Stimulated activated CD4-positive, alpha-beta T cell treated with anti-CD3 and anti-CD28 coated beads, Interleukin-2, amount 100 ng/mL, for 48 hours (primary cell): ENCODE results near the gene UMAD1.

Experiments
- DNase-seq, 2 donors: peaks; one replicate each; pipeline ENCODE4 v3.0.0-alpha.2; 2020

Gene UMAD1

GRCh38 chr7:7640221-7641128 lies at the start of gene UMAD1:
Gene UMAD1, plus strand, starts transcription at chr7:7640752. Its CDS starts 32,620 bp downstream, at chr7:7673372.
- peak; percentile 86 to 91 for DNase-seq

GRCh38 chr7:7595451-7595850 lies 45.1 kb upstream of the UMAD1 start:
- DNase-seq = no peak

- DNase-seq = no peak
These were observed 44.4 kb upstream of the UMAD1 start for GRCh38 chr7:7596176-7596575.

DNA sequence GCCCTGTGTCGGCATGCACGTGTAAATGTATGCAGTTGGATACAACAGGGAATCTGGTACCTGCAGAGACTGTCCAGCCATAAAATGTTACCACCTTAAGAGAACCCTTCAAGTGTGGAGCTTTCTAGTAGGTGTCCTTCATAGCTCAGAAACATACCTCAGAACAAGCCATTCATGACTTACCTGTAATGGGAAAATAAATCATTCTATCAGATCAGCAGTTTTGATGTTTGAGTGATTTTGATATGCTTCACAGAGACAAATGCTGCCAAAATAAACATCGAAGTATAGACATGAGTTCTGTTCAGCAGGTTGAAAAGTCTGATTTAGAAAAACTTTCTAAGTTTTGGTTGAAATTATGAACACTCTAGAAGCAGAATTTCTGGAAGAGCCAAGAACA lies 33.5 kb upstream of the UMAD1 start:
- no peak for DNase-seq

DNA sequence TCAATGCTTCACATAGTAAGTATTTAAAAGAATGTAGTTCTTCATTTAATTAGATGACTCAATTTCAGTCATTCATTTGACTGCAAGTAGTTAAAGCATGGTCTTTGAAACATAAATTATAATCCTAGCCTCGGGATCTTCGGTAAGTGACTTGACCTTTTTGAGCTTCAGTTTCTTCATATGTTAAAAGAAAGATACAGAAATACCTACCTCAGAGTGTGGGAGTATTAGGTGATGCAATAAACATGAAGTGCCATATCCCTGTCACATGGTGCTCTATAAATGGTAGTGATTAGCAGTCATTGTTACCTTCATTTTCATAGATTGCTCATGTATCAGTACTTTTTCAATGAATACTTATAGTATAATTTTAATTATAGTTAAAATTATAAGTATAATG lies 31.2 kb upstream of the UMAD1 start:
- DNase-seq = no peak

DNA sequence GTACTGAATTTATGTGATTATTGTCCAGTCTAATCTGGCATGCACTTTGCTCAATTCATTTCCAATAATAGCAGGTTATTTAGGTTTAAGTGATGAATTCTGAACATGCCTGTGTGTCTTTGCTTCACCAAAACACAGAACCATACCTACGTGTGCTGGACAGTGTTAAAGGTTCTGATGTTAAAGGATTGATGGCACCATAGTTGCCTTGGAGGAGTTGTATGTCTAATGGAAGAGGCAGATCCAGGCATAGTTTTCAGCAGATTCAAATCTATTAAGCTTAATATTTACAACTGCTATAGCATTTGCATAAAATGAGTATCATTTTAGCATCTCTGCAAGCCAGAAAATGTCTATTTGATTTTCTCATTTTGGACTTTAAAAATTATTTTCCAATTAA lies 28.0 kb upstream of the UMAD1 start:
- DNase-seq = no peak

- no peak for DNase-seq
These were observed 27.3 kb upstream of the UMAD1 start for GRCh38 chr7:7613210-7613609.

DNA sequence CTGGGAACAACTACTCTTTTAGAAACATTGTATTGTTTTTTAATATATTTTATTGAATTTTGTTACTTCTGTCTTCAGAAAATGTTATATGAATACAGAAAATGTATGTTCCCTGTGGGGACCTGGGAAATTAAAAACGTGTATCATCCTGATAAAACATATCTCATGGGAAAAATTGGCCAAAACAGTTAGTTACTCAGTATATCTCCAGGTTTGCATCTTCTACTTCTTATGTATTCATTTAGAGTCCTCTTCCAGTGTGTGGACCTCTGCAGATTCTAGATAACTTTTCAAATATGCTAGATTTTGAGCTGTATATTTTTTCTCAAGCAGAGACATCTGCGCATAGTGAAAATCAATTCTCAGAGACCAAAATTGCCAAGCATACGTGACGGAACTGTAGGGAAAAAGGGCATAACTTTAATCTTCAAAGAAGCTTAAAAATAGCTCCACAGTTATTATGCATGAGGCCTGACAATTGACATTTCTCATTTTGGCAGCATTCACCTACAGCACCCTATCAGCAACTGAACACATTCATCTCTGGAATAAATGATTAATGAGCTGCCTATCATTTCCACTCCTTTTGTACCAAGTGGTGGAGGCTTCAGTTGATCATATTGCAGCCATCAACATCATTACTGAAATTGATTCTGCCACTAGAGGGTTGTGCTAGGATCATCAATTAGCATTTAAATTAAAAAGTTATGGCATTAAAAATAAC lies 26.4 kb upstream of the UMAD1 start:
- no peak for DNase-seq

DNA sequence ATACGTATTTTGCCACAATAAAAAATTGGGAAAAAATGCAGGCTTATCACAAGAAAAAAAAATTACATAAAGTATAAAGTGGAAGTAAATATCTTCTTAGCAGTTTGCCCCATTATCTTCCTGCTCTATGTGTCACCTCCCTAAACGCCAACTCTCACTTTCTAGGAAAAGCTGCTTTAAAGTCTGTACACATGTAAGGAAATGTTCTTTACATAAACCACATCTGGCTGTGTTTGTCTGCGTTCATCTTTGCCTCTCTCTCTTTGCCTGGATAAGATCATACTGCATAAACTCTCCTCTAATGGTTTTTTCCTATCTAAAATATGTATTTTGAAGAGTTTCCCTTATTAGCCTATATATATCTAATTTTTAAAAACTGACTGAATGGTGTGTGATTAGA lies 23.0 kb upstream of the UMAD1 start:
- DNase-seq = no peak

- DNase-seq = no peak
These were observed 22.1 kb upstream of the UMAD1 start for GRCh38 chr7:7618410-7618809.

- DNase-seq = no peak
These were observed 20.3 kb upstream of the UMAD1 start for GRCh38 chr7:7620236-7620635.

GRCh38 chr7:7620644-7621210 lies 19.8 kb upstream of the UMAD1 start:
- DNase-seq = no peak

- no peak for DNase-seq
These were observed 12.1 kb upstream of the UMAD1 start for GRCh38 chr7:7628476-7628875.

GRCh38 chr7:7630626-7631329 lies 9.8 kb upstream of the UMAD1 start:
- DNase-seq = no peak

GRCh38 chr7:7639421-7639820 lies 1.1 kb upstream of the UMAD1 start:
- peak in 1 of 2 donors; percentile 0 for DNase-seq

DNA sequence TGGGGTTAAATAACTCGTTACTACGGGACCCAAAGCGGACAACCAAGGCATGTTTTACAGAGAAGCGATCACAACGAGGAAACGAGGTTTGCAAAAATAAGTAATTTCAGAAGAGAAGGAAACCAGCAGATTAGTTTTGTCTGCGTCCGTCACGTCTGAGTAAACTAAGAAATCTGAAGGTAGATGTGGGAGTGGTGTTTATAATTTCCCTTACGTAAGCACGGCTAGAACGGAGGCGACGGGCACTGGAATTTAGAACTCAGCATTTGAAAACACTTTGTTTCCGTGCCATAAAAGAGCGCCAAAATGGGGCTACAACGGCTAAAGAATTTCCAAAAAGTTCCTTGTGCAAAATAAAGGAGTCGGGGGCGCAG lies 718 bp upstream of the UMAD1 start:
- peak in 1 of 2 donors; percentile 23 for DNase-seq

DNA sequence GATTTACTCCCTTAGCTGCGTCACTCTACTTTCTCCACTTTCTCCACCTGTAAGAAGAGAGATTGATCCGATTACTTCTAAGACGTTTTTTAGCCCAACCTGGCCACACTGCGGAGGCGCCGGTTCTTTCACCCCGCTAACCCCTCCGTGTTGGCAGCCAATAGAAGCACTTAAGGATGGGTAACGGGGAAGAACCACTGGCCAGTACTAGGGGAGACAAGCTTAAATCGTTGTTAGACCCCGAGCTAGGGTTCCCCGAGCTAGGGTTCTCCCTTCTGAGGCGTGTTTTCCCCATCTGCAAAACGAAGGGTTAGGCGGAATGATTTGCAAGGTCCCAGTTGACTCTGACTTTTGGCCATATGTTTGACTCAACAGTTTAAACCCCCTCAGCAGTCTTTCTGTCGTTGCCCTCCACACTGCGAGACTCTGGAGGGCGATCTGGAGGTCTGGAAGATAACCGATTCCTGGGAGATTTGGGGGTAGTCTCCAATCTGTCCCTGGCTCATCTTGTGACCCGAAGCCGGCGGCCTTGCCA lies 644 bp downstream of the UMAD1 start:
- peak in 1 of 2 donors; percentile 8 for DNase-seq

GRCh38 chr7:7642081-7642480 lies 1.5 kb downstream of the UMAD1 start:
- no peak for DNase-seq

- DNase-seq = no peak
These were observed 7.0 kb downstream of the UMAD1 start for GRCh38 chr7:7647495-7648036.

GRCh38 chr7:7650682-7651206 lies 10.2 kb downstream of the UMAD1 start:
- DNase-seq = no peak

DNA sequence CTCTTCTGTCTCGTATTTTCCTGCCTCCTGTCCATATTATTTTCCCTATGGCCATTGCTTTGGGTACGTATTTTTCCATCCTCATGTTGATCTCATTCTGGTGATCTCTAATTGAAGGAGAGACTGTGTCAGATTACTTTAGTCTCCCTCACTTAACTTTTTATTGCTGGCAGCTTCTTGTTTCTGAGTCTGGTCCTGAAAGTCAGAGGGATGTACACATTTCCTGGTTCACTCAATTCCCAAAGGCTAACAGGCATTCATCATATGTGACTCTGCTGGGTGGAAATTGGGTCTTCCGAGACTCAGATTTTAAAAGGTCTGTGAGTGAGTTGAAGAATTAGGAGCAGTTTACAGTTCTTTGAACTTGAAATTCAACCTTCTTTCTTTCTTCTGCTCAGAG lies 10.9 kb downstream of the UMAD1 start:
- DNase-seq = no peak

- no peak for DNase-seq
These were observed 12.4 kb downstream of the UMAD1 start for GRCh38 chr7:7652798-7653540.
